RWPE2 (cell line): Measurements from ENCODE around the gene ERBB2.

Experiments
- ATAC-seq: fragments of 200-7000 bp; cut with Tn5 transposase; 3 replicates; pipeline ENCODE4 v1.9.1; 2021; ENCODE audit warnings: low read depth
- DNase-seq: peaks from one replicate; pipeline ENCODE4 v3.0.0-alpha.2; 2020; ENCODE audit warnings: low spot score
- H3K27ac ChIP-seq: fragments of 450-650 bp; 2 replicates; pipeline ENCODE4 v1.5.1; 2017; ENCODE audit warnings: mild to moderate bottlenecking; ENCODE audit not compliant: poor library complexity, severe bottlenecking
- H3K27me3 ChIP-seq: fragments of 250-450 bp; sonication (Bioruptor Pico); 2 replicates; pipeline ENCODE4 v1.5.1; 2021; ENCODE audit warnings: mild to moderate bottlenecking, moderate library complexity; ENCODE audit not compliant: insufficient read depth, poor library complexity, severe bottlenecking
- H3K36me3 ChIP-seq: fragments of 250-450 bp; sonication (Bioruptor Pico); 2 replicates; pipeline ENCODE4 v1.5.1; 2020; ENCODE audit warnings: low read depth, mild to moderate bottlenecking, moderate library complexity
- H3K4me1 ChIP-seq: fragments of 250-450 bp; sonication (Bioruptor Pico); 2 replicates; pipeline ENCODE4 v1.5.1; 2021; ENCODE audit warnings: mild to moderate bottlenecking, moderate library complexity; ENCODE audit not compliant: insufficient read depth, poor library complexity, severe bottlenecking
- H3K4me3 ChIP-seq: fragments of 250-450 bp; sonication (Bioruptor Pico); 2 replicates; pipeline ENCODE4 v1.5.1; 2021; ENCODE audit warnings: mild to moderate bottlenecking, moderate library complexity; ENCODE audit not compliant: severe bottlenecking
- H3K9me3 ChIP-seq: fragments of 250-450 bp; sonication (Bioruptor Pico); 2 replicates; pipeline ENCODE4 v1.5.1; 2021; ENCODE audit warnings: mild to moderate bottlenecking, moderate library complexity; ENCODE audit not compliant: severe bottlenecking
- CTCF ChIP-seq: fragments of 450-650 bp; IDR thresholded peaks from one replicate; pipeline ENCODE4 v1.5.1; 2017; ENCODE audit warnings: mild to moderate bottlenecking, moderate library complexity; ENCODE audit not compliant: poor library complexity, severe bottlenecking

ERBB2 gene

GRCh38 chr17:39726617-39727016 is 26.8 kb downstream of the ERBB2 start:
- no peaks in the 10 kb centered on the region for H3K4me1 ChIP-seq
- ATAC-seq (no peak), DNase-seq (no peak)
- H3K36me3 ChIP-seq, result peaks cover 35% of the 10 kb centered on the region
- no peaks in the 10 kb centered on the region for H3K9me3 ChIP-seq
- H3K27ac ChIP-seq, result no peak overlapping the region
- no peaks in the 10 kb centered on the region for H3K27me3 ChIP-seq
- TF ChIP-seq CTCF, result no peak
- no peak overlapping the region for H3K4me3 ChIP-seq

GRCh38 chr17:39727556-39727955 is 27.7 kb downstream of the ERBB2 start:
- peaks cover 29% of the 10 kb centered on the region for H3K36me3 ChIP-seq
- no peaks in the 10 kb centered on the region for H3K4me1 ChIP-seq
- ATAC-seq, result no peak

GRCh38 chr17:39729280-39729851 is 29.5 kb downstream of the ERBB2 start:
- H3K36me3 ChIP-seq, result peaks cover 29% of the 10 kb centered on the region
- DNase-seq (no peak), ATAC-seq (no peak)
- H3K27ac ChIP-seq, result peak overlapping the region; percentile 25
- no peaks in the 10 kb centered on the region for H3K27me3 ChIP-seq
- H3K9me3 ChIP-seq, result no peaks in the 10 kb centered on the region
- peak overlapping the region; percentile 95 for H3K4me3 ChIP-seq
- H3K4me1 ChIP-seq, result no peaks in the 10 kb centered on the region
- TF ChIP-seq CTCF, result no peak

More at GRCh38 chr17:39727556-39727955, 27.7 kb downstream of the ERBB2 start:
- Histone ChIP-seq H3K27me3 (no peaks in the 10 kb centered on the region), H3K4me3 (no peak overlapping the region), H3K27ac (no peak overlapping the region), H3K9me3 (no peaks in the 10 kb centered on the region)
- DNase-seq, result no peak
- no peak for TF ChIP-seq CTCF

- peak; percentile 81 for ATAC-seq
- TF ChIP-seq CTCF, result peak; percentile 96
- H3K27ac ChIP-seq, result peak within 1 kb of the TSS; percentile 25
These were observed 30.4 kb downstream of the ERBB2 start, which contains the start of gene MIEN1 for GRCh38 chr17:39730095-39730921. Gene MIEN1, minus strand, starts transcription at chr17:39730532. Its CDS starts 37 bp downstream, at chr17:39730495.

More at GRCh38 chr17:39730095-39730921, 30.4 kb downstream of the ERBB2 start, which contains the start of gene MIEN1:
- no peak for DNase-seq
- H3K4me1 ChIP-seq, result no peaks in the 10 kb centered on the region
- peak within 1 kb of the TSS; percentile 95 for H3K4me3 ChIP-seq
- H3K27me3 ChIP-seq, result no peaks in the 10 kb centered on the region
- no peaks in the 10 kb centered on the region for H3K9me3 ChIP-seq
- H3K36me3 ChIP-seq, result peaks cover 29% of the 10 kb centered on the region
